GM19035 (cell line): ENCODE measurements around the gene NUP50.
A peak's percentile ranks its signal among the peaks of the same experiment; 100 is the strongest.

Source experiments
- ATAC-seq: cut with Tn5 transposase; IDR thresholded peaks from one replicate; pipeline ENCODE4 v1.9.1; 2021; ENCODE audit not compliant: unreplicated experiment

NUP50 gene

DNA sequence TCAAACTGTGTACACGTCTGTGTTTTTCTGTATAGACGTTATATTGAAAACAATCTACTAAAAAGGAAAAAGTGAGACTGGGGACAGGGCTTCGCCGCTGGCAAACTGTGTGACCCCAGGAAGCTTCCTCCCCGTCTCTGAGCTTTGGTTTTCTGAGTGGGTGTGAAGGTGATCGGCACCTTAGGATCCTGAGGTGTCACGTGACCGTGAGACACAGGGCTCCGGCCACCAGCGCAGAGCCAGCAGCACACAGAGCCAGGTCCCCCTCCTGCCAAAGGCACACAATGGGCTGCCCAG, 44.9 kb downstream of the NUP50 start:
- ATAC-seq: no peak

GRCh38 chr22:45208993-45209838, 45.5 kb downstream of the NUP50 start:
- no peak for ATAC-seq

DNA sequence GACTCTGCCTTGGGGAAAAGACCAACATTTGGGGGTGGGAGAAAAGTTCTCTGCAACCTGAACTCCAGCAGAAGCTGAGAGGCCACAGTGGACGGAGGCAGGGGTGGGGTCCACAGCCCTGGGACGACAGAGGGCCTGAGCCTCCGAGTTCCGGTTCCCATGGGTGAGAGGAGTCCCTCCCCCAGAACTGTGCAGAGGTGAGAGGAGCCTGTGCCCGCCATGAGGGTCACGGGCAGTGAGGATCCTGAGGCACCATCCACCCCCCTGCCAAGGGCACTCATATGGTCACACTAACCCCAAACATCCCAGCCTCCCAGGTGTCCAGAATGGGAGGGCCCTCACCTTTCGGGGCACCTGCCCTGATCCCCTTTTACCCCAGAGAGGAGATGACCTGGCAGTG, 46.4 kb downstream of the NUP50 start:
- ATAC-seq: no peak

DNA sequence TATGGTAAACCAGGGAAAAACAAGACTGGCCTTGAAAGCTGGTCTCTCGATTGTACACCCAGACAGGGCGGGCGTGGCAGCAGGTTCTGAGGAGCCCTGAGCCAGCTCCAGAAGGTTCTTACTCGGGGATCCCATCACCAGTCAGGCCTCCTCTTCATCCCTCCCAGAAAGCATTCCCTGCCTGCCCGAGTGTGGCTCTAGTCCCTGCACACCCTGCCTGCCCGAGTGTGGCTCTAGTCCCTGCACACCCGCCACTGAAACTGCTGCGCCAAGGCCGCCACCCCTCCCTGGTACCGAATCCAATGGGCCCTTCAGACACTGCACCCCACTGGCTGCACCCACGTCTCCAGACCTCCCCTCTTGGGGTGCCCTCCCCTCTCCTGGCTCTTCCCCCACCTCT, 46.9 kb downstream of the NUP50 start:
- no peak for ATAC-seq

DNA sequence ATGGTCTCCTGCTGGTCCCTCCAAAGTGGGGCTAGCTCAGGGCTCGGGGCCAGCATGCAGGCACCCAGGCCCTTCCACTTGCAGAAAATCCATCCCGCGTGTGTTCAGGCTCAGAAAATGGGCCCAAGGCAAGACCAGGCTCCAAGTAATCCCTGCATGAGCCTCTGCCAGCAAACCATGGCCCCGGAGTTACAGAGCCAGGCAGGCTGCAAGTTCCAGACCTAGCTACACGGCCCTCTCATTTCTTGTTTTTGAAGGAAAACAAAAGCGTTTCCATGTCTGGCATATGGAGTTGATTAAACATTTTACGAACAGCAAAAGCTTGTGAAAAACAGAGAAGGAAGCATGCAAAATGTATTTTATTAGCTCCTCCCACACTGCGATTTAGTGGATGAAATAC, 47.3 kb downstream of the NUP50 start:
- no peak for ATAC-seq

DNA sequence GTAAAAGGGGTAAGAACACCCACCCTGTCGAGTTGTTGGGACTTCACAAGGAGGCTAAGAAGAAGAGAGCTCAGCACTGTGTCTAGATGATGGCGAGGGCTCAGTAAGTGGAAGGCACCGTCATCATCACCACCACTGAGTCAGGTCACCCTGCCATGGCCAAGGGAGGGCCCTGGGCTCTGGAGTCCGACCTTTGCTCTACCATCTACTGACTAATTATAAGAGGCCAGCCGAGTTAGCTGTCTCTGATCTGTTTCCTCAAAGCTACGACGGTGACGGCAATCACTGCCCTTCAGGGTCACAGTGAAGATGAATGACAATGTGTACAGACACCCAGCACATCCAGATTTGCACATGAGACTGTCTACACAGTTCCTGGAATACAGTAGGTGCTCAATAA, 47.7 kb downstream of the NUP50 start:
- ATAC-seq: no peak

- no peak for ATAC-seq
These were observed 48.1 kb downstream of the NUP50 start for GRCh38 chr22:45211848-45212247.

DNA sequence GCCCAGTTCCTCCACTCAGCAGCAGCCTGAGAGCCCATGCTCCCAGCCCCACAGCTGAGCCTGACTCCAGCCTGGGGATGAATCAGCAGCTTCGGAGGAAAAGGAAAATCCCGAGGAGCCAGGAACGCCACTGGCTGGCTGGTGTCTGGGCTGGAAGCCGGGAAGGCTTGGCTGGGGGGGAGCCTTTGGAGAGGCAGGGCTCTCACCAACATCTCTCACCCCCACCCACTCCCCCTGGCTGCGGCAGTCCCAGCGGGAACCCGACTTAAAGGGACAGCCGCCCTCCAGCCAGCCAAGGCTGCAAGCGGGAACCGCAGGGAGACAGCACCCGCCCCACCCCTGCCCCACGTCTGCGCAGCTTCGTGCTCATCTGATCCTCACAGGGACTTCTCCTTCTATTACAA, 48.6 kb downstream of the NUP50 start:
- no peak for ATAC-seq

DNA sequence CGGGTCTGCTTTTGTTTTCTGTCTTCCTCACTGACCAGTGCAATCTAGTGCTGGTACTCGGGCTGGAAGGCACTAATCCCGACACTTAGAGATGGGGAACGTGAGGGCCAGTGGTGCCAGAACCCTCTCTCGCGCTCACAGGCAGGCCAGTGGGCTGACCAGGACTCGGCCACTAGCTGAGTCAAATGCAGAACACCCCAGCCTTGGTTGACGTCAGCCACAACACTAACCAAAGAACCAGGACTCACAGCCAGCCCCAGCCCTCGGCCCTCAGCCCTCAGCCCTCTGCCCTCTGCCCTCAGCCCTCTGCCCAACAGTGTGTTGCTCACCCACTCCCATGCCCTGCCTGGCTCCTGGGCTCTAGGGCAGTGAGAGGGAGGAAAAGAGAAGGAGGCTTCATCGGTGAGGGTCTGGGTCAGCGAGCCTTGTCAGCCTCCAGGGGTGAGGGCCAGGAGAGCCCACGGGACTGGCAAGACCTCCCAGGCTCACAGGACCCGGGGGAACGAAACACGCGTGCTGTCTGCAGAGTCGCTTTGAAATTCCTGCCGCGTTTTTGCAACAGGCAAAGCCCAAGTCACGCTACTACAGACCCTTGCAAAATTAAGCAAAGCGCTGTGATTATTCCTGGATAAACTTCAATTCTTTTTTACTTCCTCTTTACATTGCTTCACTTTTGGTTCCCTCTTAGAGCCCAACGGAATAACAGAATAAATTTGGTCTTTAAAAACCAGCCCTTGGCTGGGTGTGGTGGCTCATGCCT, 49.4 kb downstream of the NUP50 start:
- ATAC-seq: no peak

DNA sequence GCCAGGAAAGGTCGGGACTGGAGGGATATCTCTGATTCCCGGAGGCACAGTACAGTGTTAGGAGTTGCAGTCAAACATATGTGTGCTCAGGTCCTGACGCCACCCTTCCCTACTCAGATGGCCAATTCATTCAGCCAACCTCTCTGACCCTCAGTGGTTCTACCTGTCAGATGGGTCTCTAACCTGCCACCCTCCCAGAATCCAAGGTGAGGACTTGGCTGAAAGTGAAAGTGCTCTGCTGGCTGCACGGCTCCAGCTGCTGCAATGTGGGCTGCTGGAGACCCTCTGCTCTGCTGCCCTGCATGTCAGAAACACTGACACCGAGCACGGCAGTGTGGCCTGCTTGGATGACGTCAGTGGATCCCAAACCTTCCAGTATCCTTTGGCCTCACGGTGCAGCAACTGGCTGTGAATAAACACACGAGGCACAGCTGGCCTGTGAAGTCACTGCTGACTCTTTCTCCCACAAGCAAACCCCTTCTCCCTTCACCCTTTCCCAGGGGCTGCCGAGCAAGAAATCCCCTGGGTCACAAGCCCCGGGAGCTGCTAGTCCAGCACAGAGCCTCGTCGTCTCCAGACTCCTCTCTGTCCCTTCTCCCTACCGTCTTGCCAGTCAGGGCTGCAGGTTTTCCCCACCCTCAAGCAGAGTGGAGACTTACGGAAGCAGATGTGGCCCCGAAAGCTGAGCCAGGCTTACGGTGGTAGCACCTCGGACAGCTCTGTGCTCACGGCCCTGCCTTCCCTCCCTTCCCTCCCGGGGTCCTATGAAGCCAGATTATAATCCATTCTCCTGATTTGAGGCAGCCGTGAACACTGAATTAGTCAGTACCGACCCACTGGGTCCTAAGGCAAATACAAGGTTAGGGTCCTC, 52.6 kb downstream of the NUP50 start:
- ATAC-seq: no peak

GRCh38 chr22:45217345-45217744, 53.6 kb downstream of the NUP50 start:
- no peak for ATAC-seq

- no peak for ATAC-seq
These were observed 54.1 kb downstream of the NUP50 start for GRCh38 chr22:45217806-45218205.

- peak; percentile 56 for ATAC-seq
These were observed 55.3 kb downstream of the NUP50 start for GRCh38 chr22:45218976-45219375.

GRCh38 chr22:45221201-45221600, 57.5 kb downstream of the NUP50 start:
- ATAC-seq: no peak

DNA sequence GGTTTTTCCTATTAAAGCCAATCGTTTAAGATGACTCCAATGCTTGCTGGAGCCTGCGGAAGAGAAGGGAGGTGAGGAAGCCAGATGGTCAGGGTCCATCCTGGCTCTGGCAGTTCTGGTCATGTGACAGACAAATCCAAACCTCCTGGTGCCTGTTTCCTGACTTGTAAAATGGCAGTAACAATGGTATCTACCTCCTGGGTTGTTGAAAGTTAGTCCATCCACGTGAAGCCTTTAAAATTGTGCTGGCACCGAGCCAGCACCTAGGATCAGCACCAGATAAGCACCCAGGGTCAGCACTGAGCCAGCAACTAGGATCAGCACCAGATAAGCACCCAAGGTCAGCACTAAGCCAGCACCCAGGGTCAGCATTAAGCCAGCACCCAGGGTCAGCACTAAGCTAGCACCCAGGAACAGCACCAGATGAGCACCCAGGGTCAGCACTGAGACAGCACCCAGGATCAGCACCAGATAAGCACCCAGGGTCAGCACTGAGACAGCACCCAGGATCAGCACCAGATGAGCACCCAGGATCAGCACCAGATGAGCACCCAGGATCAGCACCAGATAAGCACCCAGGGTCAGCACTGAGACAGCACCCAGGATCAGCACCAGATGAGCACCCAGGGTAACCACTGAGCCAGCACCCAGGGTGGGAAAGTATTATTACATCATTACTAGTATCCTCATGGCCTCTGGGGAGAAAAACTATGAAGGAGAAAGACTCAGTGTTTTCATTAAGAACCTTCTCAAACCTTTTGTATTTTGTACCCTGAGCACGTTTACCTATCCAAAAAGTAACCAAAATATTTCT, 59.8 kb downstream of the NUP50 start:
- ATAC-seq: no peak

DNA sequence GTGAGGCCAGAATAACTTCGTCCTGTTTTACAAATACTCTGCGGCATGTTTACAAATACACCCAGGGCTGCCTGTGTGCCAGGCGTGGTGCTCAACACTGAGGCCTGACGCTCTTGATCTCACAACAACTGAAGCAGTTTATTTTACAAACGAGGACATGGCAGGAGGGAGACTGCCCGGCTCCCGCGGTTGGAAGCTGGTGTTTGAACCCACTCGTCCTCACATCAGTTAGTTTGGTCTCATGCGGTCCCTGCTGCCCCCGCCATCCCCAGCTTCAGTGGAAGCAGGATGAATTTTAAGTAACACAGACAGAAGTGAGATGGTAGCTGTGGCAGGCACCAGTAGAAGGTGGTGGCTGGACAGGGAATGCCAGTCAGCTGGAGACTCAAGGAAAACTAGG, 60.6 kb downstream of the NUP50 start:
- no peak for ATAC-seq

DNA sequence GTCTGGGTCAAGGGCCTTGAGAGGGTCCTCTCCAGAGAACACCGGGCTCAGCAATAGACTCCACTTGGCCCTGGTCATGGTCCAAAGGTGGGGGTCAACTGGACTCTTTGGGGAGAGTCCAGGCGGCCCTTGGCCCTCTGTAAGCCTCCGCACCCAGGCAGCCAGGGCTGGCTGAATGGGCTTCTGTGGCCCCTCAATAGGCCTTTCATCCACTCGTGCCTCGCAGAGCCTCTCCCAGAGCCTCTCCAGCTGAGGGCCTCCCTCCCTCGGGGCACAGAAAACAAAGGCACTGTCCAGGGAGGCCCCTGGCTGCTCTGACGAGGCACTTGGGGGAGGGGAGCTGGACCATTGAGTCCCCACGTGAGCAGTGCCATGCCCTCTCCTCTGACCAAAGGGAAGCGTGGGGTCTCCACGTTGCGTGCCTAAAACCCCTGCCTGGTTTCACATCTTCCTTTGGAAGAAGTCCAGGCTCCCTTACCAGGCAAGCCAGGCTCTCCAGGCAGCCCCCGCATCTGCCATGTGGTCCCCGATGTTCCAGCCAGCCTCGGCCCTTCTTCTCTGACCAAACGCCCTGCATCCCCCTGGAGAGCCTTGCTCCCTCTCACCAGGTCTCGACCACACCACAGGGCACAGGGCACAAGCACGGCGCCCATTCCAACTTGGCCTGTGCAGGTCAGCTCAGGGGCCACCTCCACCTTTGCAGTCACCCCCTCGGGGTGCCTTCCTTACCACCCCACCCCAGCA, 61.4 kb downstream of the NUP50 start:
- no peak for ATAC-seq

DNA sequence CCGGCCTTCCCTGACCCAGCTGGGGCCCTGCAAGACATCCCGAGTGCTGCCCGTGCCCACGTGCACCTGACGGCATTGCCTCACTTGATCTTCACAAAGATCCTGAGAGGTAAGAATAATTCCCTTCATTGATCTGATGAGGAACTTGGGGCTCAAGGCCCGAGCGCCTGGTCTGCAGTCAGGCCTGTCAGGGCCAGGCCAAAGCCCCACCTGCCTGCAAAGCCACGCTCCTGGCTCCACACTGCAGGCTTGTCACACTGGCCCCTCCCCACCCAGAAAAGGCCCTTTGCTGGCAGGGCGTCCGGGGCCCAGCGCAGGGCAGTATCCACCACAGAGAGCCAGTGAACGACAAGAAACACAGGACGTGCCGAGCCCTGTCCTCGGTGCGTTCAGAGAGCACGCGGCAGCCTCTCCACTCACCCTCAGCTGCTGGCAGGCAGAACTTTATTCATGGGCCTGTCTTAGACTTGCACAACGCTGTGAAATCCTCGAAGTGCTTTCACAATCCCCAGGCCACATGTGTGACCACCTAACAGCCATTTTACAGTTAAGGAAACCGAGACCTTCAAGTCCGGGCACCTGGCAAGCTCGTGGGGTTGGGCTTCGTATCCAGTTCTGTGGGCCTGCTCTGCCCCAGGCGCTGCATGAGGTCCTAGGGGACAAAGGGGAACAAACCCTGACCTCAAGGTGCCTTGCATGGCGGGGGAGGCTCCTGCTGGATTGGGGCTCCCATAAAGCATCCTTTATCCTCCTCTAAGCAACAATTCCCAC, 62.2 kb downstream of the NUP50 start:
- no peak for ATAC-seq

- ATAC-seq: no peak
These were observed 62.9 kb downstream of the NUP50 start for GRCh38 chr22:45226503-45227186.
